WI38 (cell line): ENCODE results near the gene OPRM1.

Experiments used
- H3K4me3 ChIP-seq: 2 replicates; pipeline ENCODE4 v1.5.1; 2011; ENCODE audit warnings: low read depth, mild to moderate bottlenecking, control low read depth, low read length
- CTCF ChIP-seq: IDR thresholded peaks from 2 replicates; pipeline ENCODE4 v1.5.1; 2012; ENCODE audit warnings: low read depth, mild to moderate bottlenecking, control low read depth, low read length

The OPRM1 gene

GRCh38 chr6:154010371-154010770 is 28.7 kb upstream of the OPRM1 start:
- no peak overlapping the region for H3K4me3 ChIP-seq
- TF ChIP-seq CTCF, result no peak

- TF ChIP-seq CTCF, result no peak
Observed at GRCh38 chr6:154012852-154013251, 26.2 kb upstream of the OPRM1 start.

GRCh38 chr6:154017786-154018185 is 21.3 kb upstream of the OPRM1 start:
- no peak for TF ChIP-seq CTCF
- H3K4me3 ChIP-seq, result no peak overlapping the region

More at GRCh38 chr6:154012852-154013251, 26.2 kb upstream of the OPRM1 start:
- no peak overlapping the region for H3K4me3 ChIP-seq

- no peak overlapping the region for H3K4me3 ChIP-seq
- TF ChIP-seq CTCF, result no peak
Observed at GRCh38 chr6:154030646-154031045, 8.4 kb upstream of the OPRM1 start.

GRCh38 chr6:154041001-154041400 is 2.0 kb downstream of the OPRM1 start:
- no peak for TF ChIP-seq CTCF
- H3K4me3 ChIP-seq, result no peak overlapping the region

GRCh38 chr6:154053141-154053540 is 14.1 kb downstream of the OPRM1 start:
- no peak for TF ChIP-seq CTCF

GRCh38 chr6:154056536-154056935 is 17.5 kb downstream of the OPRM1 start:
- TF ChIP-seq CTCF, result no peak
- no peak overlapping the region for H3K4me3 ChIP-seq

More at GRCh38 chr6:154053141-154053540, 14.1 kb downstream of the OPRM1 start:
- no peak overlapping the region for H3K4me3 ChIP-seq
